IPS-11a (cell line): Measurements from ENCODE around the gene TCF7L2.

Source experiments
- H3K4me3 ChIP-seq: one replicate; pipeline ENCODE4 v1.5.1; 2013; ENCODE audit warnings: low read depth, low read length, control low read depth

TCF7L2 gene

DNA sequence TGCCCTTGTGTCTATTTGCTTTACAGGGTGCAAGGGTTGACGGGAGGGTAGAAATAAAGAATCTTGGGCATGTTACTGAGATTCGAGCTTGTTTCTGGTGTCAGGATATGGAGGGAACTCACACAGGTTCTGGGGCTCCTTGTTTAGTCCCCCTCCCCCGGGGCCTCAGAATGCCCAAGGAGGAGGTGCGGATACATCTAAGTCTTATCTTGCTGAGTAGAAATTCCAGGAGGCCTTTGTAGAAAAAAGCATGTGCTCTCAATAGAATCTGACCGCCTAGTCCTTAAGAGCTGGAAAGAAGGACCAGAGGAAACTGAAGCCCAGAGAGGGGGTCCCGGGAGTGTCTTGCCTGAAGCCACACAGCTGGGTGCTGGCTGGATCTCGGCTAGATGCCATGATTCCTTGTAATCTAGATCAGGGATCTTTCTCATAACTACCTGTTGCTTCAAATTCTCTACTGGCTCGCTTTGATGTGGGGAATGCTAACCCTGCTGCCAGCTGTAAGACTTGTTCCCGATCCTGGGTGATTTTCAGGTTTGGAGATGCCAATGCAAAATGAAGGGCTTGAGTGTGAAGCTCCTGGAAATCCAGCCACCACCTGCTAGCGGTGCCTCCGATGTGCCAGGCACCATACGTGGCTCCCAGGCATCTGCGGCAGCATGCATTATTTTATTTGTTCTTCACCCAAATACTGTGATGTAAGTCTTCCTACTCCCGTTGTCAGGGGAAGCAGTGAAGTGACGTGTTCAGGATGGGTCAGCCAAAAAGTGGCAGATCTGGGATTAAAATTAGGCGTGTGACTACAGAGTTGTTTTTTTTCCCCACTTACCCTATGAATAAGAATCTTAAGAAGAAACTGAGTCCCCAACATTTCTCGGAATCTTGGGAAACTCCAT is 226.0 kb downstream of the TCF7L2 start:
- H3K4me3 ChIP-seq = no peak overlapping the region

DNA sequence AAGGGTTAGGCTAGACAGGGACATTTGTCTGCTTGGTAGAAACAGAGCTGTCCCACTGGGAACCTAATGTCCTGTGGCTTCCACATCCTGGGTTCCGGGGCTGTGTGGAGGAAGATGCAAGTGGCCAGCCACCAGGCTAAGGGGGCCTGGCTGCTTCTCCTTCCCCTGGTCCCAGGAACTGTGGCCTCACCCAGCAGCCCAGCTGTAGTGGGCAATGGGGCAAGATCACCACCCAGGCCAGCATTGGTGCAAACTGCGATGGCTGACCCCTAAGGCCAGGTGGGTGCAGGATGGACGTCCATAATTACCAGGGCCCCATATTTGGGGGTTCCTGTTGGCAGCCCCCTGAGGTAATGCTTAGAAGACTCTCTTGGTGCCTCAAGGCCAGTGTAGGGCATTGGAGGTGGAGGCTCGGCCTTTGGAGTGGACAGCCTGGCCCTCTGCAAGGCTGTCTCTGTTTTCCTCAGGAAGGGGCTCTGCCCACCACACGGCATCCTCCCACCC is 226.7 kb downstream of the TCF7L2 start:
- H3K4me3 ChIP-seq = no peak overlapping the region

DNA sequence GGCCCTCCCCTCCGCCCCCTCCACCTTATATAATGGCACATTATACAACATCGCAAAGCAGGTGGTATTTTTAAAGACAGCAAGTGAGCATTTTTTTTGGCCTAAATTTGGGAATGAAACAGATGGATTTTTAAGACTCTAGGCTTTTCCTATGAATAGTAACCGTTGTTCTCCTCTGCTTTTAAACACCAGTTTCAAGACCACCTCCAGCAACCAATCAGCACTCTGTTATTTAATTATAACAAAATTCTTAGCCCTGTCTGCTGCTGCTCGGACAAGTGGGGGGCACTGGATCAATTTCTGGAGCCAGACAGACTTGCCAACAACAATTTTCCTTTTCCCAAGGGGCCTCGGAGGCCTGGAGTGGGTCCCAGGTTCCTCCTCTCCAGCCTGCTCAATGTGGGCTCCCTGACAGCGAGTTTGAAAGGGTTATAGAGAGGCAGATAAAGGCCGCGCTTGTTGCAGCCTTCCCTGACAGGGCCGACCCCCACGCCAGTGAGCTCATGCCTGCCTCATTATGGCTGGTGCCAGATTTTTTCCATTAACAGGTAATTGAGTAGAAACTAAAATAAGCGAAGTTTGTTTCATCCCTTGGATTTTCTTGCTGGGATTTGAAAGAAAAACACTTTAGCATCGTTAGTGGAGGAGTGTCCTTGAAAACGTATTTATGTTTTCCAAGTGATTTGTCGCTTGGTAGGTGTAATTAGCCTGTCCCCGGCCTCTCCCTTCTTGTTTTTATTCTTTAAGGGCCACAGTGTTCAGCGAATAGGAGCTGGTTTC is 227.3 kb downstream of the TCF7L2 start:
- H3K4me3 ChIP-seq = no peak overlapping the region

DNA sequence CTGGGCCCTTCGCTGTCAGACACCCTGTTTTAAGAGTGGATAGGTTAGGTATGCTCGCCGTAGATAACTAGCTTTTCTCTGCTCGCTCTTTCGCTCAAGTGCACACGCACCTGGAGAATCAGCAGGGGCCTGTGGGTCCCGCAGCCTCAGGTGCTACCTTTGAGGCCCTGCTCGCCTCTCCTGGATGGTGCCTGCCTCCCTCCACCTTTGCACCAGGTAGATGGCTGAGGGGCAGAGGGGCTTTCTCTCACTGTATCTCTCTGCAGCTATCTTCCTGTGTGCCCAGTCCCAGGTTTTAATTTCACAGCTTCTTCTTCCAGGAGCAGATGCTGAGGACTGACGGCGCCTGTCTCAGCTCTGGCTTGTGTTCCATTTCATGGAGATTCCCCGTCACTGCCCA is 227.9 kb downstream of the TCF7L2 start:
- no peak overlapping the region for H3K4me3 ChIP-seq

DNA sequence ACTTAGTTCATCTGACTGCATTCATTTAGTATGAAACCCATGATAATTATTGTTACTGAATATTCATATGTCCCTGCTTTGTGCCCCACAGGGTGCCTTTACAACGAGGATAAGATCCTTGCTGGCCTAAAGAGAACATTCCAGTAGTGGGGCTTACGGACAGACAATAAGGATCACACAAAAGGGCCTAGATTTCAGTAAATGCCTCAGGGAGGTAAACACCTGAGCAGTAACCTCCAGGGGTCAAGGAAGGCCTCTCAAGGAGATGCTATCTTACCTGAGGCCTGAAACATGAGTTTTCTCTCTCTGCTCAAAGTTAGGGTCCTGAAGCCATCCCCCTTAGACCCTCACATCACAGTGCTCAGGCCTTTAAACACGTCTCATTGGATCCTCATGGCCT is 228.7 kb downstream of the TCF7L2 start:
- no peak overlapping the region for H3K4me3 ChIP-seq

DNA sequence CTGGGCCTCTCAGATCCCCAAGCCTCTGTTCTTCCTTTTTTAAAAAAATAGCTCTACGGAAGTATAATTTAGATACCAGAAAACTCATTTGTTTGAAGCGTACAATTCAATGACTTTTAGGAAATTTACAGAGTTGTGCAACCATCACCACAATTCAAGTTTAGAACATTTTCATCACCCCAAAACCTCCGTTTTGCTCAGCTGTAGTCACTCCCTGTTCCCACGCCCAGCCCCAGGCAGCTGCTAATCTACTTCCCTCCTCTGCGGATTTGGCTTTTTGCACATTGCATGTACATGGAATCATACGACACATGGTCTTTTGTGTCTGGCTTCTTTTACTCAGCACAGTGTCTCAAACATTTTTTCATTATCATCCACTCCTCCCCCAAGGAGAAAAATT is 229.2 kb downstream of the TCF7L2 start:
- no peak overlapping the region for H3K4me3 ChIP-seq

DNA sequence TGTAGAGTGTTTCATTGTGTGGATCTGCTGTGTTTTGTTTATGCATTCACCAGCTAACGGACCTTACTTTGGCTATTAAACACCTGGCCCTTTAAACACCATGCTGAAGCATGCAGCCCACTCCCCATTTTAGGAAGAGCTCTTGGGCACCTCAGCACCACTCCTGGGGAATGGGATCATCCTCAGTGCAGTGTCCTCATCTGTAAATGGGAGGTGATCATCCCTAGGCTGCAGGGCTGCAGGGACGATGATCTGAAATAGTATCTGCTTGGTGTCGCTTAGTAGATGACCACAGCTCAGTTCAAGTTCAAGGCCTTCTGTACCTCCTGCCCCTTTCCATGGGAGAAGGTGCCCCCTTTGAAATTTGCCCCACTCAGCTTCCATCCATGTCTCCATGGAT is 229.9 kb downstream of the TCF7L2 start:
- no peak overlapping the region for H3K4me3 ChIP-seq

DNA sequence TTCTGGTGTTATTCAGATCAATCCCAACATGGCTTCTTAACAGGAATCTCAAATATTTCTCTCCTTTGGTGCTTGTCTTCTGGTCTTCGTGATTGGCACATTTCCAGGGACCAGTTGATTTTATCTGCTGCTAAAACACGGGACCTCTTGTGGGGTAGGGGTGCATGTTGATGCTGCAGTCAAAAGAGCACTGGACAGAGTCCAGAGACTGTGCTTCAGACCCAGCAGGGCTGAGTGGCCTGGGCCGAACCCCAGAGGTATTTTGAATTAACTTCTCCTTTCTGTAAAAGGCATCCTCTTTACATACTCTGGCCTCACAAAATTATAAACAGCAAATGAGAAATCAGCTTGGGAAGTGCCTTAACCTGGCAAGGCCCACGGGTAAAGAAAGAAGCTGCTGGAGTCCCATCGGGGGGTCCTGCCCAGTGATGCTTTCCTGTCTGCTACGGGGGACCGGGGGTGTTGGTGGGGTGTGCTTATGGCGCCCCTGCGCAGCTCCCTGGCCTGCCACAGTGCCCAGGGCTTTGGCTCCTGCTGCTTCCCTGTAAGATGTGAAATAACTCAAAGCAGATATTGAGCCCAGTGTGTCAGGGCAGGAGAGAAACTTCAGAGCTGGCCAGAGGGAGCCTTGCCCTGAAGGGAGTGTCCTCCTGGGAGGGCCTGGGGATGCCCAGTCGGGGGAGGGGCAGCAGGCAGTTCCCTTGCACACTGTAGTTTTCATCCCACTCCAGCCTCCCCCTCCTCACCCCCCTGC is 230.5 kb downstream of the TCF7L2 start:
- H3K4me3 ChIP-seq = no peak overlapping the region

DNA sequence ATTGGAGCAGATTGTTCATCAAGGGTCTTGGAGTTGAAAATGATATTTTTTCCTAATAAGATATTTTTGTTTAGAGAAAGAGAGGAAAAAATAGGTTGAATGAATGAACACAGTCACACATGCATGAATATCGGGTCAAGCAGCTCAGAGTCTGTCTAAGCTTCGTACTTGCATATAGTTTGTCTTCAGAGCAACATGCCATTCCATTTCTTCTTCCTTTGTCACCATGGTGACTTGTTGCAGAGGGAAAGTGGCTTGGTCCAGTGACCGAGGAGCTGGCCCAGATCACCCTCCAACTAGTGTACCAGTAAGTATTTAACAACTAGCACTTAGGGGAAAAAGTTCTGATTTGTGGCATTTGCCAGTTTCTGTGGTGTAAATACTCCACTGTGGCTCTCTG is 232.1 kb downstream of the TCF7L2 start:
- no peak overlapping the region for H3K4me3 ChIP-seq

DNA sequence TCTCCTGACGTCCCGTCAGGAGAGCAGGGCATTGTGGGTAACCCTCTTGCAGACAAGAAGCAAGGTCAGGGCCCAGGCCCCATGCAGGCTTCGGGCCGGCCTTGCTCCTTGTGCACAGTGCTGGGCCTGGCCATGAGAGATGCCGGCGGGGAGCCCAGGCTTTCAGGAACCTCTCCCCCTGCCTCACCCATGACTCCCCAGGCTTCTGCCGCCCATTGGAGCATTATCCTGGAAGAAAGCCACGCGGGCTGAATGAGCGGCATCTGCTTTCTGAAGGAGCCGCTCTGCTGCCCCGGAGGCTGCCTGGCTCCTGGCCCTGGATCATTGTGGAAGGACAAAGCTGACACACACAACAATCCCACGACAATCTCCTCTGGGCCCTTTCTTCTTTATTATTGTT is 233.5 kb downstream of the TCF7L2 start:
- H3K4me3 ChIP-seq = no peak overlapping the region

DNA sequence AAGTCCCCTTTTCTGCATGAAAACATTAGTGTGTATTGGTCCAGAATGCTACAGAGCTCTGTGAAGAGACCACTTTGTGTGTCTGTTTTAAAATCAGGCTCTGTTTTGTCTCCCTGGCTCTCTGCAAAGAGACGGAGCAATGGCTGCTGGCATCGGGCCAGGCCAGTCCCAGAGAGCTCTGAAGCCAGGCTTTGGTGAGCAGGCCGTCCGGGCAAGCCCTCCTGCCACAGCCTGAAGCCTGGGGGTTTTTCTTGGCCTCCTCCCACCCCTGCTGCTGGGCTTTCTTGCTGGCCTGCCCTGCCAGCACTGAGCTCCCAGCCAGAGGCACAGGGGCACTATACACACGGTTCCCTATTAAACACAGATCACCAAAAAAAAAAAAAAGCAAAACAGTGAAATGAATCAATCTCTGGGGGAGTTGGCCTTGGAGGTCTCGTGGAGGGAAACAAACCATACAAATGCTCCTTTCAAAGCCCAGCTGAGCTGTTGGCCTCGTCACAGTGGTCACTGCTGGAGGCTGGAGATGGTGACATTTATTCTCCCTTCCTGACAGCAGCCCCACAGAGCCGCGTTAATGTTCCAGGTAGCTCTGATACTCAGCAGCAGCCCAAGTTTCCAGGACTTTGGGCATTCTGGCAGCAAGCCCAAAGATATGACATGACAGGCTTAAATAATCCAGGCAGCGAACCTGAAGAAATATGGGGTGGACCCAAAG is 237.2 kb downstream of the TCF7L2 start:
- no peak overlapping the region for H3K4me3 ChIP-seq

DNA sequence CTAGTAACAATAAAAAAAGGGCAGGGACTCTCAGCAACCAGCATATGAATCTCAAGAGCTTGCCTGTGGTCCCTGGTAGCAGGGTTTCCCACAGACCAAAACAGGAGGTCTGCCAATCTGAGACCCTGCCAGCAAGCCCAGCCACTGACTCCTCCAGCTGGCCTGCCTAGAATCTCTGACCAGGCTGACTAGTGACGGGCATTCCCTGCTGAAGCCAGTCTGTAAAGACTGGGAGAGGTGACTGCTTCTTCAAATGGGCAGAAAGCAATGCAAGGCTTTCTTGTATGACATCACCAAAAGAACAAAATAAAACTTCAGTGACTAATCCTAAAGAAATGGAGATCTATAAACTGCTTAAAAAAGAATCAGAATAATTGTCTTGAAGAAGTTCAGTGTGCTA is 249.4 kb downstream of the TCF7L2 start:
- H3K4me3 ChIP-seq = no peak overlapping the region

DNA sequence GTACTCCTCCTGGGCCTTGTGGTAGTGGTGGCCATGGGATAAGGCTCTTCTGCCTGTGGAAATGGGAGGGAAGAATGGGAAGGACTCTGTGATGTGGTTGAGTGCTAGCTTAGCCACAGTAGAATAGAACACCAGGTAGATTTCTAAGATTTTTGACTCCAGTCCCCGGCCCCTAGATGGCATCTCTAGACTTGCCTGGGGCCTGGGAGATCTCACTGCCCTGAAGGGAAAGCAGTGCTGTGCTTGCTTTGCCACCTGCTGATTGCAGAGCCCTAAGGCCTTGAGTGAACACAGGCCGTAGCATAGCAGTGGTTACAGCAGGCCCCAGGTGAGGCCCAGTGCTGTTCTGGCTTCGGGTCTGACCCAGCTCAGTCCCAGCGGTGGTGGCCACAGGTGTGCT is 252.0 kb downstream of the TCF7L2 start:
- no peak overlapping the region for H3K4me3 ChIP-seq

DNA sequence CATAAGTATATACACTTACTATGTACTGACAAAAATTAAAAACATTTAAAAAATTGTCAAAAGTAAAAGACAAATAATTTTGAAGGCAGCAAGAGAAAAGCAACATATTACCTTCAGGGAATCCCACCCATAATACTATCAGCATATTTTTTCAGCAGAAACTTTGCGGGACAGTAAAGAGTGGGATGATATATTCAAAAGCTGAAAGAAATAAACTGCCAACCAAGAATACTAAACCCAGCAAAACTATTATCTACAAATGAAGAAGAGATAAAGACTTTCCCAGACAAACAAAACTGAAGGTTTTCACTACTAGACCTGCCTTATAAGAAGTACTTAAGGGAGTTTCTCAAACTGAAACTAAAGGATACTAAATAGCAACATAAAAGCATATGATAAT is 257.9 kb downstream of the TCF7L2 start:
- no peak overlapping the region for H3K4me3 ChIP-seq

DNA sequence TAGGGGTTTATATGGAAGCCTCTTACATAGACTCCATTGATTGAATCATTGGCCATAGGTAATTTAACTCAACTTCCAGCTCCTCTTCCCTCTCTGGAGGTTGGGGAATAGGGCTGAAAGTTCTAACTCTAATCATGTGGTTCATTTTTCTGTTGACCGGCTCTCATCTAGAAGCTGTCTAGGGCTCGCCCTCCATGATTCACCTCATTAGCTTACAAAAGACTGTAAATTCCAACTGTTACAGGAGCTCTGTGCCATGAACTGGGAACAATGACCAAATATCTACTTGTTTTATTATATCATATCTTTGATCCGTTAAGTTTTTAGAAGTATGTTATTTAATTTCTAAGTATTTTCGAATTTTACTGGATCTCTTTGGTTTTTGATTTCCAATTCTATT is 263.0 kb downstream of the TCF7L2 start:
- H3K4me3 ChIP-seq = no peak overlapping the region

DNA sequence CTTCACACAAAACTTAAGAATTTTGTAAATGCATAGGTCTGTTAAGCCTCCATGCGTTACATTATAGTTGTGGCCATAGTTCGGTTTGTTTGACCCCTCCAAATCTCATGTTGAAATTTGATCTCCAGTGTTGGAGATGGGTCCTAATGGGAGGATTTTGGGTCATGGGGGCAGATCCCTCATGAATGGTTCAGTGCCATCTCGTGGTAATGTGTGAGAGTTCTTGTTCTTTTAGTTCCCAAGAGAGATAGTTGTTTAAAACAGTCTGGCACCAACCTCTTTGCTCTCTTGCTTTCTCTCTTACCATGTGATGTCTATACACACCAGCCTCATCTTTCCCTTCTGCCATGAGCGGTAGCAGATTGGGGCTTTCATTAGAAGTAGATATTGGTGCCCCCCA is 264.3 kb downstream of the TCF7L2 start:
- no peak overlapping the region for H3K4me3 ChIP-seq

DNA sequence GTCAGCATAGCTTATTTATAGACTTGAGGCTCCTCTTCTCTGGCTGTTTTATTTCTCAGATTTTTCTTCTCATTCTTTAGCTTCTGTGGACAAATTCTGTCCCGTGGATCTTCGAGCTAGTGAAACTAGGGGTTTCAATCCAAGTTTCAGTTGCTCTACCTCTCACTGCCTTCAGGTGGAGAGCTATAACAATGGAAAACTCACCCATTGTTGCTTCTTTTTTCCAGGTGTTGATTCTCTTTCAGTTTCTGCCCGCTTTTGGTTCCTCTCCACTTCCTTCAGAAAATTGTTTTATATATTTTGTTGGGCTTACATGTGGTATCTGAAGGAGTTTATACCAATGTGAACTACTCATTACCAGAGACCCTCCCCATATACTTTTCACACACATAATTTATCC is 266.1 kb downstream of the TCF7L2 start:
- no peak overlapping the region for H3K4me3 ChIP-seq
